Ascending aorta (tissue), 2 donors: Measurements from ENCODE around the gene DDX55. TPM values are rescaled to one million over a fixed set of nuclear protein-coding genes. Genes with fewer than 3 reads are reported as not detected.
"Not testable (repeated sequence)": the region's sequence is repeated elsewhere in the genome, so short reads cannot be mapped to it uniquely, and the experiment has no call there.

Source experiments
- DNase-seq, 2 donors: peaks; one replicate each; pipeline ENCODE4 v3.0.0-alpha.2; 2019; ENCODE audit warnings: low spot score in 2 of 2
- H3K27ac ChIP-seq, 2 donors: fragments of 200-600 bp; sonication (generic); one replicate each; pipeline ENCODE4 v1.5.1; 2016 to 2017; ENCODE audit warnings: mild to moderate bottlenecking in 1 of 2
- H3K27me3 ChIP-seq: fragments of 200-600 bp; sonication (generic); one replicate; pipeline ENCODE4 v1.5.1; 2017
- H3K36me3 ChIP-seq, 2 donors: fragments of 200-600 bp; sonication (generic); one replicate each; pipeline ENCODE4 v1.5.1; 2016
- H3K4me1 ChIP-seq, 2 donors: fragments of 200-600 bp; sonication (generic); one replicate each; pipeline ENCODE4 v1.5.1; 2016 to 2017; ENCODE audit warnings: mild to moderate bottlenecking in 1 of 2
- H3K4me3 ChIP-seq, 2 donors: fragments of 200-600 bp; sonication (generic); one replicate each; pipeline ENCODE4 v1.5.1; 2016 to 2017; ENCODE audit warnings: mild to moderate bottlenecking in 1 of 2
- H3K9me3 ChIP-seq, 2 donors: fragments of 200-600 bp; sonication (generic); one replicate each; pipeline ENCODE4 v1.5.1; 2016
- intact Hi-C: fragments of 100-400 bp; cut with DNase I; formaldehyde crosslinking; loops from one replicate; pipeline ENCODE4 v1.15.1; 2023
- total RNA-seq: library from RNA; depleted of rRNA; stranded (reverse); fragments of >200 nt; gene quantifications from one replicate; pipeline ENCODE4 v1.1.0, GENCODE V29; 2016
- TF ChIP-seq, protein P1 (sequence below), 3 experiments: fragments of 200-600 bp in 2 of 3; fragments of 450-650 bp in 1 of 3; sonication (generic) in 2 of 3; IDR thresholded peaks; one replicate each; pipeline ENCODE4 v1.5.1; 2016 to 2019; ENCODE audit warnings: antibody characterized with exemption in 3 of 3, mild to moderate bottlenecking in 1 of 3, moderate library complexity in 1 of 3

The DDX55 gene
- total RNA-seq, 1 donor from 2014 or later: 26.6 TPM

DNA sequence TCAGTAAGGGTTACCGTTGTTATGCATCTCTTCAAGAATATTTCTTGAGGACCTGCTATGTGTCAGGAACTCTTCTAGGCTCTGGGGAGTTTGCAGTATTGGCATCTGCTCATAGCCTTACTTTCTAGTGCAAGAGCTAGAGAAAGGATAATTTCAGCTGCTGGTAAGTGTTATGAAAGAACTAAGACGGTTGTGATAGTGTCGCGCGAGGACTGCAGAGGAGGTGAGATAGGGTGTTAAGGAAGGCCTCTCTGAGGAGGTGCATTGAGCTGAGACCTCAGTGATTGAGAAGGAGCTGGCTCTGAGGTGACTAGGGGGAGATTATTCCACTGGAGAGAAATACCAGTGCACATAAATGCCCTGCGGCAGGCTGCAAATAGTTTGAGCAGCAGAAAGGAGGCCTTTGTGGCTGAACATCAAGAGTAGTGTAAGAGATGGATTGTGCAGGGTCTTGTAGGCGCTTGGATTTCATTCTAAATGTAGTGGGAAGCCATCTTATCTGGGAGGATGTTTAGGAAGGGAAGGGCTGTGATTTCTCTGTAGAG lies 824 bp downstream of the DDX55 start:
- intact Hi-C loops: loop anchor here (1.0 kb wide), 1 partner anchor 31 kb away; the partner anchor contains the start of genes EIF2B1 and GTF2H3
- peak overlapping the region in 1 of 2 donors; percentile 87 for H3K27ac ChIP-seq

DNA sequence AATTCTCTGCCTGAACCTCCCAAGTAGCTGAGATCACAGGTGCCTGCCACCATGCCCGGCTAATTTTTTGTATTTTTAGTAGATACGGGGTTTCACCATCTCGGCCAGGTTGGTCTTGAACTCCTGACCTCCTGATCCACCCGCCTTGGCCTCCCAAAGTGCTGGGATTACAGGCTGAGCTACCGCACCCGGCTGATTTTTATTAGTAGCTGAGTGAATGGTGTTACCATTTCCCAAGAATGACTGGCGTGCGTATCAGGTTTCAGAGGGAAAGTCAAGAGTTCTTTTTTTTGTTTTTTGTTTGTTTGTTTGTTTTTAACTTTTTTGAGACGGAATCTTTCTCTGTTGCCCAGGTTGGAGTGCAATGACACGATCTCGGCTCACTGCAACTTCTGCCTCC lies 1.6 kb downstream of the DDX55 start:
- H3K27ac ChIP-seq, DNase-seq, H3K9me3 ChIP-seq, H3K4me1 ChIP-seq, H3K27me3 ChIP-seq, H3K4me3 ChIP-seq, intact Hi-C loops: not testable (repeated sequence)
- H3K36me3 ChIP-seq: peaks cover 28 to 40% of the 10 kb centered on the region in 2 donors

More for the DNA sequence above, 824 bp downstream of the DDX55 start:
- TF ChIP-seq, protein P1, sequence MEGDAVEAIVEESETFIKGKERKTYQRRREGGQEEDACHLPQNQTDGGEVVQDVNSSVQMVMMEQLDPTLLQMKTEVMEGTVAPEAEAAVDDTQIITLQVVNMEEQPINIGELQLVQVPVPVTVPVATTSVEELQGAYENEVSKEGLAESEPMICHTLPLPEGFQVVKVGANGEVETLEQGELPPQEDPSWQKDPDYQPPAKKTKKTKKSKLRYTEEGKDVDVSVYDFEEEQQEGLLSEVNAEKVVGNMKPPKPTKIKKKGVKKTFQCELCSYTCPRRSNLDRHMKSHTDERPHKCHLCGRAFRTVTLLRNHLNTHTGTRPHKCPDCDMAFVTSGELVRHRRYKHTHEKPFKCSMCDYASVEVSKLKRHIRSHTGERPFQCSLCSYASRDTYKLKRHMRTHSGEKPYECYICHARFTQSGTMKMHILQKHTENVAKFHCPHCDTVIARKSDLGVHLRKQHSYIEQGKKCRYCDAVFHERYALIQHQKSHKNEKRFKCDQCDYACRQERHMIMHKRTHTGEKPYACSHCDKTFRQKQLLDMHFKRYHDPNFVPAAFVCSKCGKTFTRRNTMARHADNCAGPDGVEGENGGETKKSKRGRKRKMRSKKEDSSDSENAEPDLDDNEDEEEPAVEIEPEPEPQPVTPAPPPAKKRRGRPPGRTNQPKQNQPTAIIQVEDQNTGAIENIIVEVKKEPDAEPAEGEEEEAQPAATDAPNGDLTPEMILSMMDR (IDR thresholded peaks at IDR 0.05): no peak
- H3K36me3 ChIP-seq: peaks cover 27 to 40% of the 10 kb centered on the region in 2 donors
- H3K27me3 ChIP-seq: no peaks in the 10 kb centered on the region
- no peak for DNase-seq
- peaks cover 0 to 8% of the 10 kb centered on the region in 2 donors for H3K4me1 ChIP-seq
- H3K4me3 ChIP-seq: peak overlapping the region; percentile 75 to 89
- no peaks in the 10 kb centered on the region for H3K9me3 ChIP-seq

DNA sequence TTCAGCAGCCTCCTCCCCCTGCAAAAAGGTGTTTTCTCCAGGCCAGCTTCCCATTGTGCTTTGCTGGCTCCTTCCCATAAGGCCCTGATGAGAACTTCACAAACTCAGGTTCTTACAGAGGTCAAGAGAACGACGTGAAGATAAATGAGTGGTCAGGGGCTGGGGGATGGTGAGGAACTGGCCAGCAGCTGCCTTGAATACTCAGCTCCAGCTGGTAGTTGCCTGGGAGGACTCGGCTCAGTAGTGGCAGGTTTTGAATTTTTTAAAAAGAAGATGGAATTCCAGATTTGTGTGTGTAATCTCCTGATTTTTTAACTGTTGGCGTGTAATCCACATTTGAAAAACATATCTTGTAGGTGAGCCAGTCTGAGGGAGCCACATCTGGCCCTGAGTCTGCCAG lies 5.9 kb downstream of the DDX55 start:
- H3K4me1 ChIP-seq: peaks cover 0 to 4% of the 10 kb centered on the region in 2 donors
- H3K36me3 ChIP-seq: peaks cover 64 to 78% of the 10 kb centered on the region in 2 donors
- no peak overlapping the region for H3K27ac ChIP-seq
- H3K4me3 ChIP-seq: no peak overlapping the region
- DNase-seq: no peak
- intact Hi-C loops: no loop called here
- no peaks in the 10 kb centered on the region for H3K27me3 ChIP-seq
- TF ChIP-seq, protein P1 (IDR thresholded peaks at IDR 0.05): no peak
- H3K9me3 ChIP-seq: no peaks in the 10 kb centered on the region

DNA sequence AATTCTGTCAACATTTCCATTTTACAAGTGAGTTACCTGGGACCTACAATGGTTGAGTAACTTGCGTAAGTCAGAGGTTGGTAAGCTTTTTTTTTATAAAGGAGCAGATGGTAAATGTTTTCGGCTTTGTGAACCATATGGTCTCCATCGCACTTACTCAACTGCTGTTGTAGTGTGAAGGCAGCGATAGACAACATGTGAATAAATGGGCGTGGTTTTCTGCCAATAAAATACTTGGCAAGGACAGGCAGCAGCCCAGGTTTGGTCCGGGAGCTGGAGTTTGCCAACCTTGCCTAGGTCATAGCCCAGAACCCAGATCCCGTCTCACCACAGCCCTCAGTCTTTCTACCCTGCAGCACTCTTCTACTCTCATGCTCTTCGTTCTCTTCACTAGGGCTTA lies 6.3 kb downstream of the DDX55 start:
- Histone ChIP-seq H3K27me3 (no peaks in the 10 kb centered on the region), H3K4me3 (no peak overlapping the region), H3K36me3 (peaks cover 67 to 82% of the 10 kb centered on the region in 2 donors), H3K9me3 (no peaks in the 10 kb centered on the region), H3K4me1 (no peaks in the 10 kb centered on the region), H3K27ac (no peak overlapping the region)
- TF ChIP-seq, protein P1 (IDR thresholded peaks at IDR 0.05): no peak
- intact Hi-C loops: no loop called here
- DNase-seq: no peak

DNA sequence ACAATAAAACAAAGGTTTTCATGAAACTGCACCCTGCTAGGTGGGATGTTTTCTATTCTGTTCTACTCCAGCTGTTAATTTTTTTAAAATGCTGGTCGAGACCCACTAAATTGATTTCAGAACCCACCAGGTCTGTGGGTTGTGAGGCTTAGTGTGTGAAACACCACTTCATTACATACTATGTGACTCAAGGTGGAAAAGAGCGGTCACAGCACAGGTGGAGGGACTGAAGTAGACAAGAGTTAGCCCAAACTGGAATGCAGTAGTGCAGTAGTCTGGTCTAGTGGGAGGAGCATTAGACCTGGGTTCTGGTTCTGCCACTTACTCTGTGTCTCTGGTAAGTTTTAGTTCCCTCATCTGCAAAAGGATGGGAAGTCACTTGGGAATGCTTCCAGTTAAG lies 12.2 kb downstream of the DDX55 start:
- TF ChIP-seq, protein P1 (IDR thresholded peaks at IDR 0.05): no peak
- Histone ChIP-seq H3K9me3 (no peaks in the 10 kb centered on the region), H3K4me1 (no peaks in the 10 kb centered on the region), H3K36me3 (peaks cover 89 to 94% of the 10 kb centered on the region in 2 donors), H3K27me3 (no peaks in the 10 kb centered on the region), H3K27ac (no peak overlapping the region), H3K4me3 (no peak overlapping the region)
- intact Hi-C loops: no loop called here
- no peak for DNase-seq

DNA sequence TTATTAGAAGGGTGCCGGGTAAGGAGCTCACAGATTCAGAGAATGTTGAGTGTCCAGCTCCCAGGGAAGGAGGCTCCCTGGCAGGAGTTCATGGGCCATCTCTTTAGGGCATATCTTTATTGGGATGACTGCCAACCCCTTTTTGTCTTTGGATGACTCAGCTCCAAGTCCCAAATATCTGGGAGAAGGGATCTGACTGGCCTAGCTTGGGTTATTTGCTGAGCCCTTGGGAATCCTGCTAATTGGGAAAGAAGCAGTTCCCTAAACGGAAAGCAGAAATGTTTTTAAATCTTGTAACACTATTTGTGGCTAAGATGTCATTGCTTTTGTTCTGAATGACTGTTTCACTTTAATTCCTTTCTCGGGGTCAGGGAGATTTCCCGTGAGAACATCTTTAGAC lies 12.6 kb downstream of the DDX55 start:
- intact Hi-C loops: no loop called here
- Histone ChIP-seq H3K27me3 (no peaks in the 10 kb centered on the region), H3K36me3 (peaks cover 88 to 94% of the 10 kb centered on the region in 2 donors), H3K27ac (no peak overlapping the region), H3K9me3 (no peaks in the 10 kb centered on the region), H3K4me1 (no peaks in the 10 kb centered on the region), H3K4me3 (no peak overlapping the region)
- TF ChIP-seq, protein P1 (IDR thresholded peaks at IDR 0.05): no peak
- no peak for DNase-seq
